LNCaP clone FGC (cell line): Measurements from ENCODE around the gene DRAM1.

ENCODE experiments used
- DNase-seq: peaks from one replicate; pipeline ENCODE4 v3.0.0-alpha.2; 2011; ENCODE audit warnings: low read depth
- H3K4me3 ChIP-seq: 2 replicates; pipeline ENCODE4 v1.5.1; 2011; ENCODE audit warnings: mild to moderate bottlenecking, low read depth, low read length, control low read depth
- CTCF ChIP-seq: IDR thresholded peaks from 2 replicates; pipeline ENCODE4 v1.5.1; 2012; ENCODE audit warnings: mild to moderate bottlenecking; ENCODE audit not compliant: control insufficient read depth, insufficient read depth; ENCODE audit errors: extremely low read depth

The DRAM1 gene

GRCh38 chr12:101923045-101923718 lies 45.8 kb downstream of the DRAM1 start:
- TF ChIP-seq CTCF: no peak
- H3K4me3 ChIP-seq: no peak overlapping the region
- no peak for DNase-seq

GRCh38 chr12:101924618-101925017 lies 47.2 kb downstream of the DRAM1 start:
- no peak overlapping the region for H3K4me3 ChIP-seq
- TF ChIP-seq CTCF: no peak
- no peak for DNase-seq

- DNase-seq: no peak
- TF ChIP-seq CTCF: no peak
Measured at GRCh38 chr12:101925361-101925760, 48.0 kb downstream of the DRAM1 start.

GRCh38 chr12:101925935-101926334 lies 48.6 kb downstream of the DRAM1 start:
- no peak for TF ChIP-seq CTCF
- DNase-seq: no peak
- no peak overlapping the region for H3K4me3 ChIP-seq

More at GRCh38 chr12:101925361-101925760, 48.0 kb downstream of the DRAM1 start:
- H3K4me3 ChIP-seq: no peak overlapping the region

- DNase-seq: no peak
- no peak overlapping the region for H3K4me3 ChIP-seq
- no peak for TF ChIP-seq CTCF
Measured at GRCh38 chr12:101927036-101927435, 49.7 kb downstream of the DRAM1 start.

- no peak overlapping the region for H3K4me3 ChIP-seq
- DNase-seq: no peak
- TF ChIP-seq CTCF: no peak
Measured at GRCh38 chr12:101927999-101928398, 50.6 kb downstream of the DRAM1 start.

- H3K4me3 ChIP-seq: no peak overlapping the region
- TF ChIP-seq CTCF: no peak
- DNase-seq: no peak
Measured at GRCh38 chr12:101928556-101928955, 51.2 kb downstream of the DRAM1 start.
